ENCODE measurements around the gene MRPL55. TPM values are rescaled to one million over a fixed set of nuclear protein-coding genes. Genes with fewer than 3 reads are reported as not detected.

The MRPL55 gene
- total RNA-seq, 1 donor from 2014 or later: 51.0 TPM

DNA sequence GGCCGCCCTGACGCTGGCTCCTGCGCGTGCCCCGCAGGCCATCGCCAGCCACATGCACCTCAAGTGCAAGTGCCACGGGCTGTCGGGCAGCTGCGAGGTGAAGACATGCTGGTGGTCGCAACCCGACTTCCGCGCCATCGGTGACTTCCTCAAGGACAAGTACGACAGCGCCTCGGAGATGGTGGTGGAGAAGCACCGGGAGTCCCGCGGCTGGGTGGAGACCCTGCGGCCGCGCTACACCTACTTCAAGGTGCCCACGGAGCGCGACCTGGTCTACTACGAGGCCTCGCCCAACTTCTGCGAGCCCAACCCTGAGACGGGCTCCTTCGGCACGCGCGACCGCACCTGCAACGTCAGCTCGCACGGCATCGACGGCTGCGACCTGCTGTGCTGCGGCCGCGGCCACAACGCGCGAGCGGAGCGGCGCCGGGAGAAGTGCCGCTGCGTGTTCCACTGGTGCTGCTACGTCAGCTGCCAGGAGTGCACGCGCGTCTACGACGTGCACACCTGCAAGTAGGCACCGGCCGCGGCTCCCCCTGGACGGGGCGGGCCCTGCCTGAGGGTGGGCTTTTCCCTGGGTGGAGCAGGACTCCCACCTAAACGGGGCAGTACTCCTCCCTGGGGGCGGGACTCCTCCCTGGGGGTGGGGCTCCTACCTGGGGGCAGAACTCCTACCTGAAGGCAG, 50.0 kb downstream of the MRPL55 start:
- Histone ChIP-seq H3K27ac (replicated peaks) (no peak overlapping the region), H3K4me3 (peak overlapping the region; percentile 10), H3K9me3 (replicated peaks) (peaks cover 7% of the 10 kb centered on the region), H3K27me3 (ENCODE audit: low read depth) (peaks cover 95% of the 10 kb centered on the region), H3K36me3 (no peaks in the 10 kb centered on the region), H3K4me1 (peaks cover 21% of the 10 kb centered on the region)
- no peak for DNase-seq
- intact Hi-C loops (cut with micrococcal nuclease): no loop called here
- TF ChIP-seq, protein P1, sequence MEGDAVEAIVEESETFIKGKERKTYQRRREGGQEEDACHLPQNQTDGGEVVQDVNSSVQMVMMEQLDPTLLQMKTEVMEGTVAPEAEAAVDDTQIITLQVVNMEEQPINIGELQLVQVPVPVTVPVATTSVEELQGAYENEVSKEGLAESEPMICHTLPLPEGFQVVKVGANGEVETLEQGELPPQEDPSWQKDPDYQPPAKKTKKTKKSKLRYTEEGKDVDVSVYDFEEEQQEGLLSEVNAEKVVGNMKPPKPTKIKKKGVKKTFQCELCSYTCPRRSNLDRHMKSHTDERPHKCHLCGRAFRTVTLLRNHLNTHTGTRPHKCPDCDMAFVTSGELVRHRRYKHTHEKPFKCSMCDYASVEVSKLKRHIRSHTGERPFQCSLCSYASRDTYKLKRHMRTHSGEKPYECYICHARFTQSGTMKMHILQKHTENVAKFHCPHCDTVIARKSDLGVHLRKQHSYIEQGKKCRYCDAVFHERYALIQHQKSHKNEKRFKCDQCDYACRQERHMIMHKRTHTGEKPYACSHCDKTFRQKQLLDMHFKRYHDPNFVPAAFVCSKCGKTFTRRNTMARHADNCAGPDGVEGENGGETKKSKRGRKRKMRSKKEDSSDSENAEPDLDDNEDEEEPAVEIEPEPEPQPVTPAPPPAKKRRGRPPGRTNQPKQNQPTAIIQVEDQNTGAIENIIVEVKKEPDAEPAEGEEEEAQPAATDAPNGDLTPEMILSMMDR (IDR thresholded peaks at IDR 0.05; ENCODE audit: borderline replicate concordance): no peak

DNA sequence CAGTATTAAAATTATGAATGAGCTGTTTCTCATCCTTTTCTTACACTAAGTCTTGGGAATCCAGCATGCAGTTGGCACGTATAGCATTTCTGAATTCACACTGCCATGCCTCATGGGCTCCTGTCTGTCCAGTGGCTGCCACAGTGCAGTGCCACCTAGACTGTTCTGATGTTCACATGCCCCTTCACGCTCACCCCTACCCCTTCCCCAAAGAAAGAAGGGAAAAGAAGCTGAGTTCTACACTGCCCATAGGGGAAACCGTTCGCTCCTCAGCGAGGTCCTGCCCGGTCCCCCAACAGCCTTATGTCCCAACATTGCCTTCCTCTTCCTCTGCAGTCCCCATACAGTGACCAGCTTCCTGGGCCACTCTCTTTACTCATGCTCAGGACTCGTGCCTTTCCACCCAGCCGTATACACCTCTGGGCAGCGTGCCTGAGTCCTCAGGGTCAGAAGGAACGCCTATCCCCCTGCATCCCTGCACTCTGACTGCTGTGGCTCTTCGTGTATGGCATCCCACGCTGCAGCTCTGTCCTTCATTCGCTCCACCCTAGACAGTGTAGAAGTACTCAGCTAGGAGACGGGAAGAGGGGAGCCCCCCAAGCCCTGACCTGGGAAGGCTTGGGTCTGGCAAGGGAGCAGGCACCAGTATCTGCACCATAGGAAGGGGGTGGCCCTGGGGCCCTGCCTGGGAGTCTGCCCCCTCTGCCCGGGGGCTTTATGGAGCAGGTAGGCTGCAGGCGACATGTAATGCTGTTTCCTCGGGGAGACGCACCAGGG, 50.7 kb downstream of the MRPL55 start:
- DNase-seq: no peak
- H3K36me3 ChIP-seq: no peaks in the 10 kb centered on the region
- intact Hi-C loops (cut with micrococcal nuclease): no loop called here

More for the DNA sequence above, 50.7 kb downstream of the MRPL55 start:
- TF ChIP-seq, protein P1 (IDR thresholded peaks at IDR 0.05; ENCODE audit: borderline replicate concordance): no peak
- no peak overlapping the region for H3K27ac ChIP-seq (replicated peaks)
- H3K27me3 ChIP-seq (ENCODE audit: low read depth): peaks cover 95% of the 10 kb centered on the region
- H3K4me1 ChIP-seq: peaks cover 21% of the 10 kb centered on the region
- peaks cover 8% of the 10 kb centered on the region for H3K9me3 ChIP-seq (replicated peaks)
- no peak overlapping the region for H3K4me3 ChIP-seq

Small RNA genes within 50 kb of the gene (microRNA-seq; reads per million reads assigned to microRNA genes)
- 1.2 reads per million for gene MIR3620

Other genes with a start within 250 kb of the MRPL55 start
- gene WNT9A, start 161.4 kb downstream of the MRPL55 start, total RNA-seq: 4.8 TPM
- not detected for gene WNT3A, start 102.3 kb downstream of the MRPL55 start, total RNA-seq
- gene ARF1, start 26.6 kb downstream of the MRPL55 start, total RNA-seq: 294 TPM
- 7.1 TPM for gene C1orf35, start 6.0 kb downstream of the MRPL55 start, total RNA-seq
- gene GUK1, start 31.0 kb upstream of the MRPL55 start, total RNA-seq: 150 TPM
- gene GJC2, start 40.6 kb upstream of the MRPL55 start, total RNA-seq: 1.0 TPM
- 15.0 TPM for gene IBA57, start 56.5 kb upstream of the MRPL55 start, total RNA-seq
- 316 TPM for gene OBSCN, start 98.7 kb upstream of the MRPL55 start, total RNA-seq